Esophagus squamous epithelium (tissue), 5 donors: ENCODE results near the gene GPR183. TPM values are rescaled to one million over a fixed set of nuclear protein-coding genes. Genes with fewer than 3 reads are reported as not detected.

Source experiments
- DNase-seq: peaks from one replicate; lab custom pipeline; 2025; lab: John Stamatoyannopoulos, UW
- H3K27ac ChIP-seq, 4 donors: fragments of 200-600 bp; sonication (generic); one replicate each; pipeline ENCODE4 v1.5.1; 2016 to 2019; ENCODE audit warnings: mild to moderate bottlenecking in 1 of 4
- H3K27me3 ChIP-seq, 4 donors: fragments of 200-600 bp; sonication (generic); 1 replicate in 3 of 4; 2 replicates in 1 of 4; pipeline versions ENCODE4 v1.5.1 to v1.6.0; 2017 to 2021; ENCODE audit warnings: antibody characterized with exemption in 1 of 4
- H3K36me3 ChIP-seq, 3 donors: fragments of 200-600 bp; sonication (generic); one replicate each; pipeline ENCODE4 v1.5.1; 2016 to 2019
- H3K4me1 ChIP-seq, 3 donors: fragments of 200-600 bp; sonication (generic); one replicate each; pipeline ENCODE4 v1.5.1; 2017 to 2019
- H3K4me3 ChIP-seq, 4 donors: fragments of 200-600 bp; sonication (generic); 1 replicate in 3 of 4; 2 replicates in 1 of 4; pipeline ENCODE4 v1.5.1; 2016 to 2019; ENCODE audit warnings: mild to moderate bottlenecking in 2 of 4, moderate library complexity in 1 of 4
- H3K9me3 ChIP-seq, 3 donors: fragments of 200-600 bp; sonication (generic); one replicate each; pipeline ENCODE4 v1.5.1; 2016 to 2019
- CTCF ChIP-seq, 6 experiments: fragments of 450-650 bp in 4 of 6; fragments of 200-600 bp in 2 of 6; sonication (generic) in 2 of 6; IDR thresholded peaks; one replicate each; pipeline ENCODE4 v1.5.1; 2016 to 2019; ENCODE audit warnings: antibody characterized with exemption in 6 of 6, mild to moderate bottlenecking in 4 of 6, moderate library complexity in 4 of 6
- POLR2A ChIP-seq, 4 donors: fragments of 450-650 bp; IDR thresholded peaks; one replicate each; pipeline ENCODE4 v1.6.1; 2017; ENCODE audit warnings: antibody characterized with exemption in 4 of 4, mild to moderate bottlenecking in 4 of 4, moderate library complexity in 3 of 4
- WGBS, 2 donors: methylation state at CpG; one replicate each; pipeline ENCODE4 v1.1.5; 2018; 5-methylcytosine and 5-hydroxymethylcytosine counted together
- intact Hi-C: fragments of 100-400 bp; cut with DNase I; formaldehyde crosslinking; loops from one replicate; pipeline ENCODE4 v1.15.0; 2022
- total RNA-seq, 4 donors: library from RNA; depleted of rRNA; stranded (reverse); fragments of >200 nt; gene quantifications; one replicate each; pipeline ENCODE4 v1.1.0, GENCODE V29; 2016
- donor health status: DM: yes; HTN: yes; CAD: no.

The GPR183 gene
- total RNA-seq, 4 donors from 2014 or later = 0.53 to 9.5 (median 3.2) TPM

GRCh38 chr13:99354371-99354951 lies 47.3 kb upstream of the GPR183 start:
- intact Hi-C loops = no loop called here
- DNase-seq = no peak
- 44 to 46% methylated on average over 7 to 8 of the region's 8 CpGs for WGBS, 2 donors
- Histone ChIP-seq H3K27me3 (no peaks in the 10 kb centered on the region), H3K36me3 (peaks cover 0 to 78% (median 6%) of the 10 kb centered on the region in 3 donors), H3K9me3 (no peaks in the 10 kb centered on the region), H3K27ac (peak overlapping the region in 3 of 4 donors; percentile 55 to 88 (median 73)), H3K4me3 (no peak overlapping the region), H3K4me1 (peaks cover 28 to 44% (median 30%) of the 10 kb centered on the region in 3 donors)
- TF ChIP-seq CTCF (IDR thresholded peaks at IDR 0.05) (no peak), POLR2A (IDR thresholded peaks at IDR 0.05) (no peak)

GRCh38 chr13:99353836-99354235 lies 46.6 kb upstream of the GPR183 start:
- no peak for DNase-seq
- intact Hi-C loops = no loop called here
- WGBS, 2 donors = 79 to 80% methylated on average over 1 to 5 of the region's 8 CpGs
- TF ChIP-seq POLR2A (IDR thresholded peaks at IDR 0.05) (no peak), CTCF (IDR thresholded peaks at IDR 0.05) (no peak)
- H3K27ac ChIP-seq = peak overlapping the region in 3 of 4 donors; percentile 23 to 88 (median 73)
- peaks cover 0 to 78% (median 6%) of the 10 kb centered on the region in 3 donors for H3K36me3 ChIP-seq
- no peaks in the 10 kb centered on the region for H3K9me3 ChIP-seq
- H3K4me3 ChIP-seq = no peak overlapping the region
- H3K4me1 ChIP-seq = peaks cover 28 to 44% (median 30%) of the 10 kb centered on the region in 3 donors
- H3K27me3 ChIP-seq = no peaks in the 10 kb centered on the region

- intact Hi-C loops = no loop called here
- TF ChIP-seq CTCF (IDR thresholded peaks at IDR 0.05) (no peak), POLR2A (IDR thresholded peaks at IDR 0.05) (no peak)
- Histone ChIP-seq H3K4me3 (no peak overlapping the region), H3K36me3 (peaks cover 0 to 78% (median 6%) of the 10 kb centered on the region in 3 donors), H3K9me3 (no peaks in the 10 kb centered on the region), H3K27me3 (no peaks in the 10 kb centered on the region), H3K4me1 (peaks cover 28 to 44% (median 30%) of the 10 kb centered on the region in 3 donors), H3K27ac (no peak overlapping the region)
- DNase-seq = no peak
- WGBS, 2 donors = 71 to 95% methylated on average over 2 of the region's 2 CpGs
Observed at GRCh38 chr13:99353246-99353600, 46.0 kb upstream of the GPR183 start.

GRCh38 chr13:99352351-99353245 lies 45.4 kb upstream of the GPR183 start:
- no peak for TF ChIP-seq POLR2A (IDR thresholded peaks at IDR 0.05)
- no peak for TF ChIP-seq CTCF (IDR thresholded peaks at IDR 0.05)
- Histone ChIP-seq H3K4me1 (peaks cover 28 to 42% (median 30%) of the 10 kb centered on the region in 3 donors), H3K27me3 (no peaks in the 10 kb centered on the region), H3K4me3 (no peak overlapping the region), H3K27ac (peak overlapping the region in 2 of 4 donors; percentile 32 to 36), H3K36me3 (peaks cover 0 to 79% (median 6%) of the 10 kb centered on the region in 3 donors), H3K9me3 (no peaks in the 10 kb centered on the region)
- WGBS, 2 donors = 76 to 85% methylated on average over 13 to 15 of the region's 17 CpGs
- intact Hi-C loops = no loop called here
- no peak for DNase-seq

- H3K36me3 ChIP-seq = peaks cover 0 to 79% (median 6%) of the 10 kb centered on the region in 3 donors
- intact Hi-C loops = no loop called here
- no peaks in the 10 kb centered on the region for H3K27me3 ChIP-seq
- H3K9me3 ChIP-seq = no peaks in the 10 kb centered on the region
- H3K4me1 ChIP-seq = peaks cover 24 to 34% (median 26%) of the 10 kb centered on the region in 3 donors
- H3K4me3 ChIP-seq = no peak overlapping the region
- no peak for DNase-seq
- H3K27ac ChIP-seq = peak overlapping the region in 1 of 4 donors; percentile 32
- TF ChIP-seq CTCF (IDR thresholded peaks at IDR 0.05) (no peak), POLR2A (IDR thresholded peaks at IDR 0.05) (peak in 1 of 4 donors; percentile 18)
- 70 to 85% methylated on average over 4 of the region's 4 CpGs for WGBS, 2 donors
Observed at GRCh38 chr13:99351772-99352171, 44.6 kb upstream of the GPR183 start.
